Measurements from ENCODE around the gene MED16.

DNA sequence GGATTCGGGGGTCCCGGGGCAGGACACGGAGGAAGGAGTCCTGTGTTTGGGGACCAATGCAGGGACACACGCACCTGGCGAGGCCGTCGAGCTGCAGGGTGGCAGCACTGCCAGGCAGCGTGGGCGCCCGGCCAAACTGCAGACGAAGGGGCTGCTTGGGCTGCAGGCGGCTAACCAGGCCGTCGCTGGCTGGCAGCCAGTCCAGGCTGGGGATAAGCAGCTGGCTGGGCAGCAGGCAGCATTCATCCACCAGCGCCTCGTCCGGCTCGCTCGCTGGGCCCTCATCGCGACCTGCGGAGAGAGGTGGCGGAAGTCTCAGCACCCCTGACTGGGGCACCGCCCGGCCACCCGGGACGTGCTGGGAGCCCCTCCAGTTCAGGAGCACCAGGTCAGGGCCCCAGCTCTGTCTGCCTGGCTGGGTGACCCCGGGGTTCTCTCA is 22.0 kb downstream of the MED16 start:
- TF ChIP-seq GATA3 (IDR thresholded peaks at IDR 0.05; ENCODE audit: low read depth, low read length) (no peak), GATA2 (IDR thresholded peaks at IDR 0.05; ENCODE audit: low read depth, low read length) (no peak)
